VCaP (cell line): Measurements from ENCODE around the gene TEX53.

Source experiments
- H3K27ac ChIP-seq: fragments of 450-650 bp; 2 replicates; pipeline ENCODE4 v1.5.1; 2017
- CTCF ChIP-seq: fragments of 450-650 bp; conservative IDR thresholded peaks from 2 replicates; pipeline ENCODE4 v1.5.1; 2017; ENCODE audit warnings: mild to moderate bottlenecking, moderate library complexity

TEX53 gene

GRCh38 chr9:114694146-114694545 lies 36.5 kb upstream of the TEX53 start:
- TF ChIP-seq CTCF = no peak
- no peak overlapping the region for H3K27ac ChIP-seq

GRCh38 chr9:114693248-114693855 lies 35.7 kb upstream of the TEX53 start:
- no peak overlapping the region for H3K27ac ChIP-seq

GRCh38 chr9:114691956-114692295 lies 34.3 kb upstream of the TEX53 start:
- no peak overlapping the region for H3K27ac ChIP-seq
- no peak for TF ChIP-seq CTCF

More at GRCh38 chr9:114693248-114693855, 35.7 kb upstream of the TEX53 start:
- no peak for TF ChIP-seq CTCF

DNA sequence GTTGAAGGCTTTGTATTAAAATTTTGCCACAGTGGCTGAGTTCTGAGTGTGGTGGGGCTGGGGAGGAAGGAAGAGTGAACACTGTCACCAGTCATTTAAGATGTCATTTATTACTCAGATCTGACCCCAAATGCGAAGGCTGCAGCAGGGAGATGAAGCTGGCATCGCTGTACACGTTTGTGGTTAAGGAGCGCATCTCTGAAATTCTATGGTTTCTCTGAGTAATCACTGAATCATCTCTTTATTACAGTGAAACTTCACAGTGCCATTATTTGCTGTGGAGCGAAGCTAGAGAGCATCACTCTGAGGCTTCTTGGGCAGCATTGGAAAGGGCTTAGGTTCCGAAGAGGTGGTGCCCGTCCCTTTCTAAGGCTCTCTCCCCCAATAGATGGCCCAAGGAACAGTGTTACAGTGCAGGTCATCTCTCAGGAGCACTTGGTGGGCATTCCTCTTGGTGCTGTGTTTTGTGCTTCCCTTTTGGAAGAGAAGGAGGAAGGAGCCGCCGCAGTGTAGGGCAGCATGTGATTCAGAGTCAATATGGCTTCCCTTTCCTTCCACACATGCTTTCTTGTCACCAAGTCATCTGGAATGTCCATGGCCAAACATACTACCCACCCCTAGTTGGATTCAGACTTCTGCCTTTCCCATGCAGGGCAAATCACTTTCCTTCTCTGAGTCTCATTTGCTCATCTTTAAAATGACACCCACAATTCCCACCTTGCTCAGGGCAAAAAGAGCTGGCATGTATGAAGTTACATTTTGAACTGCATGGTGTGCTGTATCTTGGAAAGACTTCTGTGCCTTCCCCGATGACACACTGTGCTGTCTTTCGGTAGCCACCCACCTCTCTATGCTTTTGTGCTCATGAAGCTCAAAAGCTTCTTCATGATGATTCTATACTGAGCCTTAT lies 33.7 kb upstream of the TEX53 start:
- H3K27ac ChIP-seq = no peak overlapping the region
- no peak for TF ChIP-seq CTCF

GRCh38 chr9:114690308-114690707 lies 32.7 kb upstream of the TEX53 start:
- no peak overlapping the region for H3K27ac ChIP-seq
- TF ChIP-seq CTCF = no peak

DNA sequence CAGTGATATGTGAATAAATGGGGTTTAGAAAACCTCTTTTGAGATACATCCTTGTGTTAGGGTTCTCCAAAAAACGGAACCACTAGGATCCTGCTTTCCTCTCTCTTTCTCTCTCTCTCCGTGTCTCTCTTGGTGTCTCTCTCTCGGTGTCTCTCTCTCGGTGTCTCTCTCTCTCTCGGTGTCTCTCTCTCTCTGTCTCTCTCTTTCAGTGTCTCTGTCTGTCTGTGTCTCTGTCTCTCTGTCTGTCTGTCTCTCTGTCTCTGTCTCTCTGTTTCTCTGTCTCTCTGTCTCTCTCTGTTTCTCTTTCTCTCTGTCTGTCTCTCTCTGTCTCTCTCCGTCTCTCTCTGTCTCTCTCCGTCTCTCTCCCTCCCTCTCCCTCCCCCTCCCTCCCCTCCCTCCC lies 32.2 kb upstream of the TEX53 start:
- TF ChIP-seq CTCF = no peak
- H3K27ac ChIP-seq = no peak overlapping the region

GRCh38 chr9:114688909-114689610 lies 31.5 kb upstream of the TEX53 start:
- TF ChIP-seq CTCF = no peak
- H3K27ac ChIP-seq = no peak overlapping the region
